Neural cell (in vitro differentiated cells): ENCODE data around the gene BARHL2. TPM values are rescaled to one million over a fixed set of nuclear protein-coding genes. Genes with fewer than 3 reads are reported as not detected.
A peak's percentile ranks its signal among the peaks of the same experiment; 100 is the strongest.

Experiments used
- H2AFZ ChIP-seq: fragments of 200-600, 300-800 bp; sonication (generic), shearing (Covaris generic); 2 replicates; pipeline ENCODE4 v1.6.0; 2014; ENCODE audit warnings: low read depth, mild to moderate bottlenecking, antibody characterized with exemption, low read length, moderate library complexity
- H3F3A ChIP-seq: fragments of 200-600 bp; shearing (Covaris generic); 2 replicates; pipeline ENCODE4 v1.6.1; 2016; ENCODE audit warnings: mild to moderate bottlenecking, moderate library complexity, mixed read lengths, antibody characterized with exemption, low read length; ENCODE audit not compliant: insufficient read depth, poor library complexity, severe bottlenecking
- H3K27ac ChIP-seq: fragments of 200-600, 300-800 bp; sonication (generic), shearing (Covaris generic); 2 replicates; pipeline ENCODE4 v1.5.1; 2014; ENCODE audit warnings: mild to moderate bottlenecking, low read length, moderate library complexity
- H3K27me3 ChIP-seq: fragments of 300-800, 200-600 bp; sonication (generic), shearing (Covaris generic); 2 replicates; pipeline ENCODE4 v1.6.0; 2014; ENCODE audit warnings: mild to moderate bottlenecking, low read depth, low read length, moderate library complexity; ENCODE audit not compliant: insufficient read depth
- H3K36me3 ChIP-seq: fragments of 300-800, 200-600 bp; sonication (generic), shearing (Covaris generic); 2 replicates; pipeline ENCODE4 v1.5.1; 2014; ENCODE audit warnings: mild to moderate bottlenecking, antibody characterized with exemption, low read length, moderate library complexity; ENCODE audit not compliant: insufficient read depth
- H3K4me2 ChIP-seq: fragments of 300-800, 200-600 bp; sonication (generic), shearing (Covaris generic); 2 replicates; pipeline ENCODE4 v1.6.0; 2014; ENCODE audit warnings: mild to moderate bottlenecking, low read length
- H3K4me3 ChIP-seq: fragments of 300-800, 200-600 bp; sonication (generic), shearing (Covaris generic); 2 replicates; pipeline ENCODE4 v1.5.1; 2014; ENCODE audit warnings: mild to moderate bottlenecking, low read length, moderate library complexity
- H3K79me2 ChIP-seq: fragments of 200-600 bp; shearing (Covaris generic); replicated peaks from 2 replicates; pipeline ENCODE4 v1.6.0; 2014; ENCODE audit warnings: mild to moderate bottlenecking, low read length, moderate library complexity; ENCODE audit not compliant: insufficient read depth
- H3K9ac ChIP-seq: fragments of 300-800, 200-600 bp; sonication (generic), shearing (Covaris generic); 2 replicates; pipeline ENCODE4 v1.6.1; 2016; ENCODE audit warnings: mild to moderate bottlenecking, low read length, mixed read lengths
- H3K9me2 ChIP-seq: fragments of 200-600 bp; shearing (Covaris generic); 2 replicates; pipeline ENCODE4 v1.6.1; 2016; ENCODE audit warnings: mild to moderate bottlenecking, low read length, mixed read lengths; ENCODE audit not compliant: insufficient read depth
- H3K9me3 ChIP-seq: fragments of 200-600, 300-800 bp; sonication (generic), shearing (Covaris generic); 2 replicates; pipeline ENCODE4 v1.6.1; 2016; ENCODE audit warnings: mild to moderate bottlenecking, mixed run types, low read length, moderate library complexity, mixed read lengths
- H4K20me1 ChIP-seq: fragments of 200-600 bp; shearing (Covaris generic); 2 replicates; pipeline ENCODE4 v1.6.1; 2016; ENCODE audit warnings: mild to moderate bottlenecking, mixed run types; ENCODE audit not compliant: insufficient read depth
- CTCF ChIP-seq: fragments of 450-650 bp; IDR thresholded peaks from 2 replicates; pipeline ENCODE4 v1.5.1; 2014; ENCODE audit warnings: antibody characterized with exemption, mild to moderate bottlenecking, moderate library complexity; ENCODE audit not compliant: poor library complexity, severe bottlenecking
- EP300 ChIP-seq: fragments of 450-650 bp; conservative IDR thresholded peaks from 2 replicates; pipeline ENCODE4 v1.6.1; 2014; ENCODE audit warnings: antibody characterized with exemption, mild to moderate bottlenecking, moderate library complexity; ENCODE audit not compliant: poor library complexity, severe bottlenecking
- EZH2 ChIP-seq: fragments of 200-600, 300-800 bp; shearing (Covaris generic), sonication (generic); IDR thresholded peaks from 2 replicates; pipeline ENCODE4 v1.6.1; 2014; ENCODE audit warnings: antibody characterized with exemption, low read length, borderline replicate concordance, mild to moderate bottlenecking; ENCODE audit not compliant: insufficient read depth, poor library complexity, severe bottlenecking
- MXI1 ChIP-seq: fragments of 450-650 bp; conservative IDR thresholded peaks from 2 replicates; pipeline ENCODE4 v1.6.1; 2014; ENCODE audit warnings: antibody characterized with exemption, mild to moderate bottlenecking; ENCODE audit not compliant: poor library complexity, severe bottlenecking
- POLR2AphosphoS5 ChIP-seq: IDR thresholded peaks from 2 replicates; pipeline ENCODE4 v1.6.1; 2012
- RAD21 ChIP-seq: fragments of 450-650 bp; conservative IDR thresholded peaks from 2 replicates; pipeline ENCODE4 v1.6.1; 2014; ENCODE audit warnings: antibody characterized with exemption, mild to moderate bottlenecking, moderate library complexity
- REST ChIP-seq: IDR thresholded peaks from 2 replicates; pipeline ENCODE4 v1.6.1; 2012; ENCODE audit warnings: borderline replicate concordance
- SMC3 ChIP-seq: fragments of 450-650 bp; conservative IDR thresholded peaks from 2 replicates; pipeline ENCODE4 v1.6.1; 2014; ENCODE audit warnings: antibody characterized with exemption, mild to moderate bottlenecking, moderate library complexity; ENCODE audit not compliant: poor library complexity
- TAF1 ChIP-seq: IDR thresholded peaks from 2 replicates; pipeline ENCODE4 v1.6.1; 2012; ENCODE audit warnings: low read depth
- polyA plus RNA-seq: library from polyadenylated mRNA; depleted of rRNA; stranded (reverse); fragments of >200 nt; gene quantifications from 2 replicates; pipeline ENCODE4 v1.2.3, GENCODE V29; 2014

Gene BARHL2
- polyA plus RNA-seq, 1 donor from 2014 or later, result not detected

- no peaks in the 10 kb centered on the region for H3K36me3 ChIP-seq
- TF ChIP-seq RAD21, result no peak
- no peak for TF ChIP-seq MXI1
- no peak for TF ChIP-seq CTCF
- no peak for TF ChIP-seq EP300
- no peak for TF ChIP-seq POLR2AphosphoS5
- TF ChIP-seq TAF1, result no peak
- no peak for TF ChIP-seq SMC3
- no peak for TF ChIP-seq REST
- TF ChIP-seq EZH2, result no peak
- H3K27ac ChIP-seq, result no peak overlapping the region
- no peak overlapping the region for H3K9ac ChIP-seq
- H3K79me2 ChIP-seq, result no peaks in the 10 kb centered on the region
- no peak overlapping the region for H2AFZ ChIP-seq
- H3K9me2 ChIP-seq, result no peaks in the 10 kb centered on the region
- no peak overlapping the region for H3K4me3 ChIP-seq
- no peak overlapping the region for H3K4me2 ChIP-seq
- H4K20me1 ChIP-seq, result no peaks in the 10 kb centered on the region
- H3K9me3 ChIP-seq, result no peaks in the 10 kb centered on the region
- no peaks in the 10 kb centered on the region for H3F3A ChIP-seq
- H3K27me3 ChIP-seq, result no peaks in the 10 kb centered on the region
Measured at GRCh38 chr1:90761156-90761555, 44.1 kb upstream of the BARHL2 start.

- no peaks in the 10 kb centered on the region for H3K36me3 ChIP-seq
- no peaks in the 10 kb centered on the region for H4K20me1 ChIP-seq
- no peak overlapping the region for H3K27ac ChIP-seq
- H3K9ac ChIP-seq, result no peak overlapping the region
- no peaks in the 10 kb centered on the region for H3K27me3 ChIP-seq
- no peaks in the 10 kb centered on the region for H3K79me2 ChIP-seq
- no peak for TF ChIP-seq CTCF
- no peak for TF ChIP-seq MXI1
- peak; percentile 77 for TF ChIP-seq REST
- H3K9me2 ChIP-seq, result no peaks in the 10 kb centered on the region
- no peak overlapping the region for H2AFZ ChIP-seq
- no peak overlapping the region for H3K4me2 ChIP-seq
- H3F3A ChIP-seq, result no peaks in the 10 kb centered on the region
- no peak overlapping the region for H3K4me3 ChIP-seq
- no peaks in the 10 kb centered on the region for H3K9me3 ChIP-seq
Measured at GRCh38 chr1:90753556-90753955, 36.5 kb upstream of the BARHL2 start.
